ENCODE measurements around the gene TBATA.

TBATA gene

GRCh38 chr10:70797840-70798239, 12.7 kb upstream of the TBATA start:
- no peak for TF ChIP-seq ZFX (IDR thresholded peaks at IDR 0.05)
- H3K27ac ChIP-seq: no peak overlapping the region

- TF ChIP-seq ZFX (IDR thresholded peaks at IDR 0.05) (no peak), CTCF (conservative IDR thresholded peaks at IDR 0.05) (no peak)
- no peak overlapping the region for H3K27ac ChIP-seq
Observed at GRCh38 chr10:70795613-70796012, 10.4 kb upstream of the TBATA start.

- TF ChIP-seq CTCF (conservative IDR thresholded peaks at IDR 0.05): no peak
- TF ChIP-seq ZFX (IDR thresholded peaks at IDR 0.05): no peak
- H3K27ac ChIP-seq: no peak overlapping the region
Observed at GRCh38 chr10:70791386-70792039, 6.3 kb upstream of the TBATA start.

- no peak overlapping the region for H3K27ac ChIP-seq
- TF ChIP-seq ZFX (IDR thresholded peaks at IDR 0.05) (no peak), CTCF (conservative IDR thresholded peaks at IDR 0.05) (no peak)
Observed at GRCh38 chr10:70786799-70787415, 1.7 kb upstream of the TBATA start.

GRCh38 chr10:70784471-70784870, 706 bp downstream of the TBATA start:
- no peak overlapping the region for H3K27ac ChIP-seq
- TF ChIP-seq CTCF (conservative IDR thresholded peaks at IDR 0.05) (no peak), ZFX (IDR thresholded peaks at IDR 0.05) (no peak)

- no peak for TF ChIP-seq CTCF (conservative IDR thresholded peaks at IDR 0.05)
- TF ChIP-seq ZFX (IDR thresholded peaks at IDR 0.05): no peak
- H3K27ac ChIP-seq: no peak overlapping the region
Observed at GRCh38 chr10:70784016-70784415, 1.2 kb downstream of the TBATA start.

- H3K27ac ChIP-seq: no peak overlapping the region
- TF ChIP-seq ZFX (IDR thresholded peaks at IDR 0.05) (no peak), CTCF (conservative IDR thresholded peaks at IDR 0.05) (no peak)
Observed at GRCh38 chr10:70782746-70783680, 2.2 kb downstream of the TBATA start.

Data from C4-2B (cell line).